Naive thymus-derived CD8-positive, alpha-beta T cell (primary cell): ENCODE results near the gene CA14. TPM values are rescaled to one million over a fixed set of nuclear protein-coding genes. Genes with fewer than 3 reads are reported as not detected.

Experiments used
- polyA plus RNA-seq, 3 donors: library from polyadenylated mRNA; unstranded; fragments of 300-500 nt; fragmentation: Illumina TruSeq; gene quantifications; one replicate each; pipeline ENCODE4 v1.2.3, GENCODE V29; 2021
- total RNA-seq, 8 experiments: library from RNA in 2 of 8; stranded (reverse) in 2 of 8; gene quantifications; one replicate each; pipeline ENCODE4 v1.2.3 and lab custom pipeline; 2021 to 2026

Gene CA14
- total and polyA plus RNA-seq, 5 experiments from 2014 or later, result 0.20 to 1.0 (median 0.37) TPM; not detected in 2

Other genes starting within 250 kb of the CA14 start
- 10 to 100 TPM; 10.6 to 11.3 TPM for gene OTUD7B, start 247.0 kb upstream of the CA14 start, total RNA-seq
- 1 to 10 TPM in 1 of 3 donors, under 1 TPM in 2; 0.16 to 1.2 (median 0.37) TPM for gene OTUD7B, start 247.0 kb upstream of the CA14 start, polyA plus RNA-seq
- gene VPS45, start 190.0 kb upstream of the CA14 start, total RNA-seq, result 10 to 100 TPM; 34.1 to 39.8 TPM
- 10 to 100 TPM; 21.8 to 29.9 (median 27.8) TPM for gene VPS45, start 190.0 kb upstream of the CA14 start, polyA plus RNA-seq
- gene PLEKHO1, start 107.9 kb upstream of the CA14 start, total RNA-seq, result 100 to 1,000 TPM; 135 to 137 TPM
- 10 to 100 TPM; 19.4 to 30.8 (median 30.4) TPM for gene PLEKHO1, start 107.9 kb upstream of the CA14 start, polyA plus RNA-seq
- 10 to 100 TPM; 44.8 to 51.3 TPM for gene ANP32E, start 21.7 kb upstream of the CA14 start, total RNA-seq
- gene ANP32E, start 21.7 kb upstream of the CA14 start, polyA plus RNA-seq, result 10 to 100 TPM; 47.5 to 51.0 (median 50.3) TPM
- gene APH1A, start 11.2 kb downstream of the CA14 start, total RNA-seq, result 100 to 1,000 TPM; 142 to 143 TPM
- gene APH1A, start 11.2 kb downstream of the CA14 start, polyA plus RNA-seq, result 10 to 100 TPM; 58.2 to 84.8 (median 67.1) TPM
- 1 to 10 TPM; 4.8 to 5.0 TPM for gene C1orf54, start 15.0 kb downstream of the CA14 start, total RNA-seq
- 1 to 10 TPM; 1.8 to 4.7 (median 3.9) TPM for gene C1orf54, start 15.0 kb downstream of the CA14 start, polyA plus RNA-seq
- gene CIART, start 24.8 kb downstream of the CA14 start, total RNA-seq, result 1 to 10 TPM; 1.0 to 1.6 TPM
- gene CIART, start 24.8 kb downstream of the CA14 start, polyA plus RNA-seq, result 1 to 10 TPM in 1 of 3 donors, under 1 TPM in 2; 0.74 to 1.8 (median 0.74) TPM
- 10 to 100 TPM; 70.7 to 76.0 TPM for gene MRPS21, start 36.1 kb downstream of the CA14 start, total RNA-seq
- gene MRPS21, start 36.1 kb downstream of the CA14 start, polyA plus RNA-seq, result 10 to 100 TPM; 78.8 to 85.9 (median 82.1) TPM
- gene PRPF3, start 63.8 kb downstream of the CA14 start, total RNA-seq, result 100 to 1,000 TPM; 181 to 207 TPM
- gene PRPF3, start 63.8 kb downstream of the CA14 start, polyA plus RNA-seq, result 10 to 100 TPM in 2 of 3 donors, 1 to 10 TPM in 1; 9.8 to 23.8 (median 15.1) TPM
- 10 to 100 TPM; 64.1 to 65.1 TPM for gene RPRD2, start 106.4 kb downstream of the CA14 start, total RNA-seq
- gene RPRD2, start 106.4 kb downstream of the CA14 start, polyA plus RNA-seq, result 10 to 100 TPM; 22.5 to 40.5 (median 31.6) TPM
- gene TARS2, start 229.6 kb downstream of the CA14 start, total RNA-seq, result 10 to 100 TPM; 34.8 to 41.8 TPM
- gene TARS2, start 229.6 kb downstream of the CA14 start, polyA plus RNA-seq, result 10 to 100 TPM; 23.9 to 37.2 (median 30.6) TPM